H9 (cell line): ENCODE results near the gene TSPAN18. TPM values are rescaled to one million over a fixed set of nuclear protein-coding genes. Genes with fewer than 3 reads are reported as not detected.

Source experiments
- DNase-seq: peaks from one replicate; pipeline ENCODE4 v3.0.0-alpha.2; 2017
- H2AFZ ChIP-seq: one replicate; pipeline ENCODE4 v1.6.1; 2013; ENCODE audit warnings: mild to moderate bottlenecking, low read length, control low read depth, moderate library complexity
- H2AK5ac ChIP-seq: 2 replicates; pipeline ENCODE4 v1.6.1; 2013; ENCODE audit warnings: low read length, control low read depth, mixed read lengths; ENCODE audit not compliant: insufficient read length
- H2BK120ac ChIP-seq: one replicate; pipeline ENCODE4 v1.6.1; 2013; ENCODE audit warnings: low read depth, mild to moderate bottlenecking, low read length, control low read depth, inconsistent platforms; ENCODE audit not compliant: poor library complexity, severe bottlenecking
- H2BK12ac ChIP-seq: 2 replicates; pipeline ENCODE4 v1.6.1; 2013; ENCODE audit warnings: low read length, control low read depth, mixed read lengths, low read depth; ENCODE audit not compliant: insufficient read length
- H2BK15ac ChIP-seq: 2 replicates; pipeline ENCODE4 v1.6.1; 2013; ENCODE audit warnings: low read depth, low read length, control low read depth
- H2BK20ac ChIP-seq: one replicate; pipeline ENCODE4 v1.6.1; 2013; ENCODE audit warnings: low read depth, mild to moderate bottlenecking, low read length, control low read depth, inconsistent platforms; ENCODE audit not compliant: poor library complexity, severe bottlenecking
- H2BK5ac ChIP-seq: 2 replicates; pipeline ENCODE4 v1.6.1; 2013; ENCODE audit warnings: low read length, control low read depth, mixed read lengths; ENCODE audit not compliant: insufficient read length
- H3K14ac ChIP-seq: 2 replicates; pipeline ENCODE4 v1.6.1; 2013; ENCODE audit warnings: low read length, control low read depth; ENCODE audit not compliant: insufficient read depth
- H3K18ac ChIP-seq: 2 replicates; pipeline ENCODE4 v1.6.1; 2013; ENCODE audit warnings: low read depth, mild to moderate bottlenecking, mixed read lengths, low read length, control low read depth; ENCODE audit not compliant: insufficient read length
- H3K23ac ChIP-seq: 2 replicates; pipeline ENCODE4 v1.6.1; 2013; ENCODE audit warnings: low read length, control low read depth, mixed read lengths, low read depth; ENCODE audit not compliant: insufficient read length
- H3K23me2 ChIP-seq: 2 replicates; pipeline ENCODE4 v1.6.1; 2013; ENCODE audit warnings: low read depth, mild to moderate bottlenecking, mixed read lengths, low read length, control low read depth; ENCODE audit not compliant: insufficient read length, poor library complexity, severe bottlenecking
- H3K27ac ChIP-seq: 2 replicates; pipeline ENCODE4 v1.5.1; 2013; ENCODE audit warnings: low read length, control low read depth, mixed read lengths, low read depth; ENCODE audit not compliant: insufficient read length
- H3K27me3 ChIP-seq: 2 replicates; pipeline ENCODE4 v1.6.1; 2013; ENCODE audit warnings: low read length, control low read depth, inconsistent platforms; ENCODE audit not compliant: insufficient read depth
- H3K4ac ChIP-seq: 2 replicates; pipeline ENCODE4 v1.6.1; 2013; ENCODE audit warnings: low read depth, mild to moderate bottlenecking, control low read depth, inconsistent platforms, low read length, moderate library complexity
- H3K4me1 ChIP-seq: 2 replicates; pipeline ENCODE4 v1.6.1; 2013; ENCODE audit warnings: low read length, control low read depth, inconsistent platforms; ENCODE audit not compliant: insufficient read depth
- H3K4me2 ChIP-seq: 2 replicates; pipeline ENCODE4 v1.6.1; 2013; ENCODE audit warnings: low read length, control low read depth, mixed read lengths; ENCODE audit not compliant: insufficient read length, insufficient read depth
- H3K56ac ChIP-seq: 2 replicates; pipeline ENCODE4 v1.6.1; 2013; ENCODE audit warnings: low read depth, mild to moderate bottlenecking, mixed read lengths, low read length, control low read depth; ENCODE audit not compliant: insufficient read length
- H3K79me1 ChIP-seq: 2 replicates; pipeline ENCODE4 v1.6.1; 2013; ENCODE audit warnings: low read depth, mild to moderate bottlenecking, moderate library complexity, low read length, control low read depth, inconsistent platforms; ENCODE audit not compliant: insufficient read depth, poor library complexity, severe bottlenecking
- H3K79me2 ChIP-seq: 2 replicates; pipeline ENCODE4 v1.6.1; 2013; ENCODE audit warnings: low read length, control low read depth, inconsistent platforms; ENCODE audit not compliant: insufficient read depth
- H3K9ac ChIP-seq: 2 replicates; pipeline ENCODE4 v1.6.1; 2013; ENCODE audit warnings: low read length, control low read depth, mixed read lengths; ENCODE audit not compliant: insufficient read length; ENCODE audit errors: extremely low read depth
- H3K9me3 ChIP-seq: one replicate; pipeline ENCODE4 v1.6.1; 2013; ENCODE audit warnings: low read depth, low read length, inconsistent platforms; ENCODE audit not compliant: control insufficient read depth
- H3T11ph ChIP-seq: one replicate; pipeline ENCODE4 v1.6.1; 2013; ENCODE audit warnings: mild to moderate bottlenecking, low read length, control low read depth, inconsistent platforms
- H4K20me1 ChIP-seq: one replicate; pipeline ENCODE4 v1.6.1; 2013; ENCODE audit not compliant: control insufficient read depth, insufficient read length, insufficient read depth
- H4K5ac ChIP-seq: 2 replicates; pipeline ENCODE4 v1.6.1; 2013; ENCODE audit warnings: low read depth, mild to moderate bottlenecking, mixed read lengths, low read length, control low read depth; ENCODE audit not compliant: insufficient read length
- H4K8ac ChIP-seq: replicated peaks from 2 replicates; pipeline ENCODE4 v1.6.1; 2013; ENCODE audit warnings: low read length, control low read depth, mixed read lengths, low read depth; ENCODE audit not compliant: insufficient read length
- H4K91ac ChIP-seq: 2 replicates; pipeline ENCODE4 v1.6.1; 2013; ENCODE audit warnings: low read depth, mild to moderate bottlenecking, moderate library complexity, mixed read lengths, low read length, control low read depth; ENCODE audit not compliant: insufficient read length
- H3K27ac Mint-ChIP-seq, 3 experiments: 2 replicates in 2 of 3; 3 replicates in 1 of 3; pipeline ENCODE4 v1.8.0; 2020 to 2021; ENCODE audit warnings: mixed read lengths in 3 of 3, mild to moderate bottlenecking in 1 of 3, moderate library complexity in 1 of 3
- H3K27me3 Mint-ChIP-seq: 2 replicates; pipeline ENCODE4 v1.8.0; 2021; ENCODE audit warnings: low read depth, mild to moderate bottlenecking, moderate library complexity, mixed read lengths
- H3K36me3 Mint-ChIP-seq, 3 experiments: 2 replicates in 2 of 3; 3 replicates in 1 of 3; pipeline ENCODE4 v1.8.0; 2020 to 2021; ENCODE audit warnings: low read depth in 3 of 3, mixed read lengths in 3 of 3; ENCODE audit not compliant: insufficient read depth in 1 of 3
- H3K4me1 Mint-ChIP-seq, 2 experiments: 2 replicates each; pipeline ENCODE4 v1.8.0; 2020; ENCODE audit warnings: mixed read lengths in 2 of 2
- H3K4me3 Mint-ChIP-seq, 2 experiments: 2 replicates in 1 of 2; 3 replicates in 1 of 2; pipeline ENCODE4 v1.8.0; 2020 to 2021; ENCODE audit warnings: mild to moderate bottlenecking in 2 of 2, mixed read lengths in 2 of 2, moderate library complexity in 1 of 2
- H3K9me3 Mint-ChIP-seq, 2 experiments: 2 replicates in 1 of 2; 3 replicates in 1 of 2; pipeline ENCODE4 v1.8.0; 2020; ENCODE audit warnings: mild to moderate bottlenecking in 2 of 2, mixed read lengths in 2 of 2, moderate library complexity in 1 of 2
- CTCF ChIP-seq: fragments of 200-600 bp; sonication (generic); conservative IDR thresholded peaks from 3 replicates; pipeline ENCODE4 v1.8.0; 2021; ENCODE audit warnings: antibody characterized with exemption, mild to moderate bottlenecking
- WGBS: extraction: QIAGEN DNeasy Blood & Tissue Kit; methylation state at CpG from one replicate; pipeline ENCODE4 v1.1.7; 2013; ENCODE audit warnings: missing lambda C conversion rate, low lambda C conversion rate, mixed read lengths; ENCODE audit not compliant: insufficient read length; ENCODE audit errors: extremely low coverage; 5-methylcytosine and 5-hydroxymethylcytosine counted together
- total RNA-seq: library from RNA; stranded (reverse); gene quantifications from 2 replicates; pipeline ENCODE4 v1.2.1, GENCODE V29; 2021

TSPAN18 gene
- total RNA-seq, 1 experiment from 2014 or later, result 25.3 TPM

GRCh38 chr11:44862558-44863101 lies 135.9 kb downstream of the TSPAN18 start:
- H3K14ac ChIP-seq, result peak overlapping the region; percentile 19; the same call in 1 of the 2 replicates
- H3K4ac ChIP-seq, result no peak overlapping the region; the same call in 1 of the 2 replicates
- Mint-ChIP-seq H3K4me1 (peaks cover 72 to 80% of the 10 kb centered on the region in 2 experiments), H3K27ac (peak overlapping the region; percentile 72 to 96 (median 82); a peak in 6 of 7 replicates), H3K4me3 (no peak overlapping the region; a peak in 1 of 5 replicates), H3K9me3 (no peaks in the 10 kb centered on the region), H3K36me3 (no peaks in the 10 kb centered on the region; a peak in 1 of 7 replicates), H3K27me3 (no peaks in the 10 kb centered on the region; the same call in 1 of the 2 replicates)
- no peaks in the 10 kb centered on the region for H3K9me3 ChIP-seq
- H4K20me1 ChIP-seq, result no peaks in the 10 kb centered on the region
- no CpG with 5 or more reads among the region's 5 CpGs for WGBS
- H2BK120ac ChIP-seq, result peak overlapping the region; percentile 70
- no peak overlapping the region for H3K9ac ChIP-seq
- H4K5ac ChIP-seq, result no peak overlapping the region
- H3K56ac ChIP-seq, result no peak overlapping the region
- no peak overlapping the region for H4K8ac ChIP-seq
- H3K79me2 ChIP-seq, result no peaks in the 10 kb centered on the region
- no peak overlapping the region for H2AK5ac ChIP-seq
- H2BK5ac ChIP-seq, result no peak overlapping the region
- no peak overlapping the region for H3K23ac ChIP-seq
- no peak for DNase-seq
- H3K23me2 ChIP-seq, result no peaks in the 10 kb centered on the region
- peaks cover 12% of the 10 kb centered on the region for H3K4me1 ChIP-seq
- TF ChIP-seq CTCF, result no peak
- no peak overlapping the region for H3K4me2 ChIP-seq
- no peak overlapping the region for H3K27ac ChIP-seq
- no peak overlapping the region for H4K91ac ChIP-seq
- no peak overlapping the region for H2BK20ac ChIP-seq
- no peaks in the 10 kb centered on the region for H3K79me1 ChIP-seq
- H3K27me3 ChIP-seq, result no peaks in the 10 kb centered on the region
- H2BK12ac ChIP-seq, result no peak overlapping the region
- no peak overlapping the region for H2AFZ ChIP-seq
- no peak overlapping the region for H2BK15ac ChIP-seq
- peak overlapping the region; percentile 64 for H3K18ac ChIP-seq
- peak overlapping the region; percentile 36 for H3T11ph ChIP-seq
